Measurements from ENCODE around the gene SPTBN4. TPM values are rescaled to one million over a fixed set of nuclear protein-coding genes. Genes with fewer than 3 reads are reported as not detected.

The SPTBN4 gene
- total and polyA plus RNA-seq, 5 donors: 3.2 to 6.4 (median 5.4) TPM

GRCh38 chr19:40607311-40608239, 140.8 kb downstream of the SPTBN4 start:
- 55% methylated on average over 31 of the region's 31 CpGs for WGBS
- Histone ChIP-seq H3K4me3 (ENCODE audit: low read length) (no peak overlapping the region), H3K27me3 (ENCODE audit: control insufficient read depth, insufficient read depth) (no peaks in the 10 kb centered on the region), H3K4me1 (ENCODE audit: control insufficient read depth, insufficient read depth, low read length) (peaks cover 2% of the 10 kb centered on the region), H3K9me3 (ENCODE audit: control insufficient read depth, low read length) (no peaks in the 10 kb centered on the region), H3K27ac (ENCODE audit: low read length) (no peak overlapping the region)
- DNase-seq: peak in 2 of 3 donors; percentile 77 to 81
- ATAC-seq: no peak
- intact Hi-C loops (cut with DNase I): loop anchor here in 1 of 4 donors (10.0 kb wide), 1 partner anchor 143 kb away; the partner anchor contains the start of genes BLVRB and SPTBN4

GRCh38 chr19:40608240-40608621, 141.4 kb downstream of the SPTBN4 start:
- H3K4me1 ChIP-seq (ENCODE audit: control insufficient read depth, insufficient read depth, low read length): peaks cover 2% of the 10 kb centered on the region
- H3K4me3 ChIP-seq (ENCODE audit: low read length): no peak overlapping the region
- DNase-seq (peak in 1 of 3 donors; percentile 62), ATAC-seq (no peak)
- intact Hi-C loops (cut with DNase I): loop anchor here in 1 of 4 donors (10.0 kb wide), 1 partner anchor 143 kb away; the partner anchor contains the start of genes BLVRB and SPTBN4
- no peaks in the 10 kb centered on the region for H3K9me3 ChIP-seq (ENCODE audit: control insufficient read depth, low read length)
- H3K27ac ChIP-seq (ENCODE audit: low read length): no peak overlapping the region
- WGBS: 84% methylated on average over 14 of the region's 14 CpGs
- no peaks in the 10 kb centered on the region for H3K27me3 ChIP-seq (ENCODE audit: control insufficient read depth, insufficient read depth)

GRCh38 chr19:40608957-40609356, 142.2 kb downstream of the SPTBN4 start:
- Histone ChIP-seq H3K4me3 (ENCODE audit: low read length) (no peak overlapping the region), H3K27me3 (ENCODE audit: control insufficient read depth, insufficient read depth) (no peaks in the 10 kb centered on the region), H3K9me3 (ENCODE audit: control insufficient read depth, low read length) (no peaks in the 10 kb centered on the region), H3K27ac (ENCODE audit: low read length) (no peak overlapping the region), H3K4me1 (ENCODE audit: control insufficient read depth, insufficient read depth, low read length) (peaks cover 2% of the 10 kb centered on the region)
- intact Hi-C loops (cut with DNase I): loop anchor here in 1 of 4 donors (10.0 kb wide), 1 partner anchor 144 kb away; the partner anchor contains the start of genes BLVRB and SPTBN4
- 79% methylated on average over 4 of the region's 4 CpGs for WGBS
- DNase-seq (peak in 1 of 3 donors; percentile 6), ATAC-seq (no peak)

- DNase-seq: peak; percentile 91 to 96 (median 95)
- H3K4me1 ChIP-seq (ENCODE audit: control insufficient read depth, insufficient read depth, low read length): peaks cover 2% of the 10 kb centered on the region
These were observed 143.0 kb downstream of the SPTBN4 start for GRCh38 chr19:40609561-40610395.

GRCh38 chr19:40610396-40611064, 143.7 kb downstream of the SPTBN4 start:
- peak; percentile 58 to 86 (median 83) for DNase-seq
- ATAC-seq: peak in 1 of 2 donors; percentile 1
- Histone ChIP-seq H3K4me3 (ENCODE audit: low read length) (no peak overlapping the region), H3K9me3 (ENCODE audit: control insufficient read depth, low read length) (no peaks in the 10 kb centered on the region), H3K27me3 (ENCODE audit: control insufficient read depth, insufficient read depth) (no peaks in the 10 kb centered on the region), H3K27ac (ENCODE audit: low read length) (peak overlapping the region; percentile 54), H3K4me1 (ENCODE audit: control insufficient read depth, insufficient read depth, low read length) (peaks cover 2% of the 10 kb centered on the region)
- intact Hi-C loops (cut with DNase I): no loop called here
- 39% methylated on average over 29 of the region's 29 CpGs for WGBS

More at GRCh38 chr19:40609561-40610395, 143.0 kb downstream of the SPTBN4 start:
- 22% methylated on average over 50 of the region's 50 CpGs for WGBS
- H3K27ac ChIP-seq (ENCODE audit: low read length): peak overlapping the region; percentile 54
- peak overlapping the region; percentile 11 for H3K4me3 ChIP-seq (ENCODE audit: low read length)
- H3K9me3 ChIP-seq (ENCODE audit: control insufficient read depth, low read length): no peaks in the 10 kb centered on the region
- intact Hi-C loops (cut with DNase I): loop anchor here in 1 of 4 donors (10.0 kb wide), 1 partner anchor 145 kb away; the partner anchor contains the start of genes BLVRB and SPTBN4
- no peaks in the 10 kb centered on the region for H3K27me3 ChIP-seq (ENCODE audit: control insufficient read depth, insufficient read depth)
- ATAC-seq: peak; percentile 64 to 68

- DNase-seq (peak in 1 of 3 donors; percentile 60), ATAC-seq (no peak)
- Histone ChIP-seq H3K27me3 (ENCODE audit: control insufficient read depth, insufficient read depth) (no peaks in the 10 kb centered on the region), H3K9me3 (ENCODE audit: control insufficient read depth, low read length) (no peaks in the 10 kb centered on the region), H3K4me3 (ENCODE audit: low read length) (no peak overlapping the region), H3K27ac (ENCODE audit: low read length) (no peak overlapping the region), H3K4me1 (ENCODE audit: control insufficient read depth, insufficient read depth, low read length) (peaks cover 2% of the 10 kb centered on the region)
- intact Hi-C loops (cut with DNase I): no loop called here
- WGBS: 88% methylated on average over 15 of the region's 15 CpGs
These were observed 144.3 kb downstream of the SPTBN4 start for GRCh38 chr19:40611096-40611495.

GRCh38 chr19:40611900-40612698, 145.3 kb downstream of the SPTBN4 start:
- intact Hi-C loops (cut with DNase I): no loop called here
- DNase-seq: peak in 1 of 3 donors; percentile 55
- peaks cover 2% of the 10 kb centered on the region for H3K4me1 ChIP-seq (ENCODE audit: control insufficient read depth, insufficient read depth, low read length)

GRCh38 chr19:40612831-40613689, 146.3 kb downstream of the SPTBN4 start:
- no peaks in the 10 kb centered on the region for H3K27me3 ChIP-seq (ENCODE audit: control insufficient read depth, insufficient read depth)
- peak overlapping the region; percentile 77 for H3K27ac ChIP-seq (ENCODE audit: low read length)
- WGBS: 43% methylated on average over 50 of the region's 50 CpGs
- peak; percentile 72 to 86 (median 86) for DNase-seq
- no peaks in the 10 kb centered on the region for H3K9me3 ChIP-seq (ENCODE audit: control insufficient read depth, low read length)
- peak in 1 of 2 donors; percentile 1 for ATAC-seq
- intact Hi-C loops (cut with DNase I): no loop called here
- H3K4me1 ChIP-seq (ENCODE audit: control insufficient read depth, insufficient read depth, low read length): no peaks in the 10 kb centered on the region
- H3K4me3 ChIP-seq (ENCODE audit: low read length): peak overlapping the region; percentile 37

More at GRCh38 chr19:40611900-40612698, 145.3 kb downstream of the SPTBN4 start:
- no peak overlapping the region for H3K27ac ChIP-seq (ENCODE audit: low read length)
- no peaks in the 10 kb centered on the region for H3K9me3 ChIP-seq (ENCODE audit: control insufficient read depth, low read length)
- no peak overlapping the region for H3K4me3 ChIP-seq (ENCODE audit: low read length)
- 93% methylated on average over 10 of the region's 10 CpGs for WGBS
- no peaks in the 10 kb centered on the region for H3K27me3 ChIP-seq (ENCODE audit: control insufficient read depth, insufficient read depth)
- no peak for ATAC-seq

All from right cardiac atrium (tissue), 5 donors.